Vagina (tissue), 2 donors: ENCODE measurements around the gene MNAT1.

Experiments used
- POLR2A ChIP-seq, 2 donors: fragments of 450-650 bp; IDR thresholded peaks; one replicate each; pipeline ENCODE4 v1.6.1; 2017; ENCODE audit warnings: antibody characterized with exemption in 2 of 2, mild to moderate bottlenecking in 2 of 2, moderate library complexity in 2 of 2
- POLR2AphosphoS5 ChIP-seq, 2 donors: sonication (generic); formaldehyde crosslinking; IDR thresholded peaks; one replicate each; pipeline ENCODE4 v1.9.0; 2017; ENCODE audit warnings: antibody characterized with exemption in 2 of 2, mild to moderate bottlenecking in 2 of 2, low read depth in 1 of 2; ENCODE audit not compliant: insufficient read depth in 1 of 2
- TF ChIP-seq, protein P1 (sequence below), 3 experiments: fragments of 450-650 bp in 2 of 3; fragments of 200-600 bp in 1 of 3; sonication (generic) in 1 of 3; IDR thresholded peaks; one replicate each; pipeline ENCODE4 v1.5.1; 2017 to 2019; ENCODE audit warnings: antibody characterized with exemption in 3 of 3, mild to moderate bottlenecking in 2 of 3, moderate library complexity in 2 of 3

DNA sequence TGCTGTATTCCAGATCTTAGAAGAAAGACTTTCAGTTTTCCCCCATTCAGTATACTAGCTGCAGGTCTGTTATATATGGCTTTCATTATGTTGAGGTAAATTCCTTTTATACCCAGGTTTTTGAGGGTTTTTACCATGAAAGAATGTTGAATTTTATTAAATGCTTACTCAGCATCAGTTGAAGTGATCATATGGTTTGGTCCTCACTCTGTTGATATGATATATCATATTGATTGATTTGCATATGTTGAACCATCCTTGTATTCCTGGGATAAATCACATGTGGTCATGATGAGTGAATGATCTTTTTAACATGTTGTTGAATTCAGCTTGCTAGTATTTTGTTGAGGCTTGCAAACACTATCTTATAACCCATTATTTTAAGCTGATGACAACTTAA is 149.6 kb downstream of the MNAT1 start:
- TF ChIP-seq, protein P1, sequence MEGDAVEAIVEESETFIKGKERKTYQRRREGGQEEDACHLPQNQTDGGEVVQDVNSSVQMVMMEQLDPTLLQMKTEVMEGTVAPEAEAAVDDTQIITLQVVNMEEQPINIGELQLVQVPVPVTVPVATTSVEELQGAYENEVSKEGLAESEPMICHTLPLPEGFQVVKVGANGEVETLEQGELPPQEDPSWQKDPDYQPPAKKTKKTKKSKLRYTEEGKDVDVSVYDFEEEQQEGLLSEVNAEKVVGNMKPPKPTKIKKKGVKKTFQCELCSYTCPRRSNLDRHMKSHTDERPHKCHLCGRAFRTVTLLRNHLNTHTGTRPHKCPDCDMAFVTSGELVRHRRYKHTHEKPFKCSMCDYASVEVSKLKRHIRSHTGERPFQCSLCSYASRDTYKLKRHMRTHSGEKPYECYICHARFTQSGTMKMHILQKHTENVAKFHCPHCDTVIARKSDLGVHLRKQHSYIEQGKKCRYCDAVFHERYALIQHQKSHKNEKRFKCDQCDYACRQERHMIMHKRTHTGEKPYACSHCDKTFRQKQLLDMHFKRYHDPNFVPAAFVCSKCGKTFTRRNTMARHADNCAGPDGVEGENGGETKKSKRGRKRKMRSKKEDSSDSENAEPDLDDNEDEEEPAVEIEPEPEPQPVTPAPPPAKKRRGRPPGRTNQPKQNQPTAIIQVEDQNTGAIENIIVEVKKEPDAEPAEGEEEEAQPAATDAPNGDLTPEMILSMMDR (IDR thresholded peaks at IDR 0.05) = no peak
- TF ChIP-seq POLR2A (IDR thresholded peaks at IDR 0.05) = no peak
- no peak for TF ChIP-seq POLR2AphosphoS5 (IDR thresholded peaks at IDR 0.05; ENCODE audit: insufficient read depth in 1 of 2, low read depth in 1 of 2)
